HG02884 (cell line): ENCODE results near the gene CCL27.

Source experiments
- ATAC-seq: cut with Tn5 transposase; IDR thresholded peaks from one replicate; pipeline ENCODE4 v1.9.1; 2021; ENCODE audit warnings: mild to moderate bottlenecking, moderate library complexity; ENCODE audit not compliant: unreplicated experiment

CCL27 gene

DNA sequence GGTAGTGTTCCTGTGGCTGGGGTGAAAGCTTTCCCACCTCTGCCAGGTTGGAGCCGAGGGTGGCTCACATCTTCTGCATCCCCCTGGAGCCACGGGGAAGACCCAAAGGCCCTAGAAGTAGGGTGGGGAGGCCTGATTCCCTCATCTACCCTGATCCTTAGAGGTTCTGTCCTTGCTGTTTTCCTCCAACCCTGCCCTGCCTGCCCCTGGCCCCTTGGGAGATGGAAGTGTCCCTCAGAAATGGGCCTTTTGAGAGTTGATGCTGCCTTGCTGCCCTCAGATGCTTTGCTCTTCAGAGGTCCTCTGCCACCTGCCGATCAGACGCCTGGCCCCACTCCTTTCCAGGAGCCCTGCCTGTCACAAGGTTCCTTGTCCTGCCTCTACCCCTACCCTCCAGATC is 22.4 kb upstream of the CCL27 start:
- ATAC-seq = no peak

- no peak for ATAC-seq
Observed at GRCh38 chr9:34684145-34684544, 21.7 kb upstream of the CCL27 start.

DNA sequence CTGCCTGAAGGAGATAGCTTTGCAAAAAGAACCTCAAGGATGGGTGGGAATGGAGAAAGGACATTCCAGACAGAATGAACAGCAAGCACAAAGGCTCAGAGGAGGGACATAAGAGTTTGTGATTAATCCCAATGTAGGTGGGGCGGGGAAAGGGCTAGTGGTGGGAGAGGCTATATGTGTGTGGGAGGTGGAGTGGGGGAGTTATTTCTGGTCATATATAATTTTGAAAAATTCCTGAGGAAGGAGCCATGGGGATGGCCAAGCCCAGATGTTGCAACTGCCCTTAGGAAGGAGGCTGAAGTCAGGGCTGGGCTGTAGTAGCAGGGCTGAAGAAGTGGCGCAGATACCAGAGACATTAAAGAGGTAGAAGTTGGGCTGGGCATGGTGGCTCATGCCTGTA is 13.4 kb upstream of the CCL27 start:
- ATAC-seq = no peak

DNA sequence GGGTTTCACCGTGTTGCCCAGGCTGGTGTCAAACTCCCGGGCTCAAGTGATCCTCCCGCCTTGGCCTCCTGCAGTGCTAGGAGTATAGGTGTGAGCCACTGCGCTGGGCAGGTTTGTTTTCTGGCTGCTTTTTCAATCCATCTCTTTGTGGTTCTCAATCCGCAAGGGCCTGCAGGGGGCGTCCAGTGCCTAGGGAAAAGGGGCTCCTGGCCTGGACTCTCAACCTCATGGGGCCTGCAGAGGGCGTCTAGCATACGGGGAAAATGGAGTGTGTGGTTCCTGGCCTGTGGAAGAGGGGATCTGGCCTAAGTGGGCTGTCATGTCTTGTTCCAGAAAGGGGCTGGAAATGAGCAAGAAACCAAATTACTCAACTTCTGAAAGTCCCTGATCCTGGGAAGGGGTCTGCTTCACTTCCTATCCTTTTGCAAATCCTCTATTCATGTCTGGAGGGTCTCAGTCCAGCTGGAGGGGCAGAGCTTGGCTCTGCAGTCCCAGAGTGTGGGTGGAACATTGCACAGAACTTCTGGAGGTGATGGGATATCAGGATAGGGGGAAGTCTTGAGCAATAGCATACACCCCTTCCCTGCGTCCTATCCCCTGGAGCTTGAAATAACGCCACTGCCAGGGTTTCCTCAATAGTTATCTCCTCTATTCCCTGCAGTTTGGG is 12.7 kb upstream of the CCL27 start:
- no peak for ATAC-seq

DNA sequence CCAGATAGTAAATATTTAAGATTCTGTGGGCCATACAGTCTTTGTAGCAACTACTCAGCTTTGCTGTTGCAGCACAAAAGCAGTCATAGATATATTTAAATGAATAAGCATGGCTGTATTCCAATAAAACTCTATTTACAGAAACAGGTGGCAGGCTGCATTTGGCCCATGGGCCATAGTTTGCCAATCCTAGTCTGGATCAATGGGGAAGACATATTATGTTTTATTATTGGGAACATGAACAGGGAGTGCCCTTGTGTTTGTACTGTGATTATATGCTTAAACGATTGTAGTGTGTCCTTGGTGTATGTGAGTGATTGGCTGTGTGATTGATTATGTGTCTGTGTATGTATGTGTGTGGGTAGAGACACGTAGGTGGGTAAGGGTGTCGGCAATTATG is 12.0 kb upstream of the CCL27 start:
- ATAC-seq = no peak

- no peak for ATAC-seq
Observed at GRCh38 chr9:34671307-34671706, 8.8 kb upstream of the CCL27 start.

DNA sequence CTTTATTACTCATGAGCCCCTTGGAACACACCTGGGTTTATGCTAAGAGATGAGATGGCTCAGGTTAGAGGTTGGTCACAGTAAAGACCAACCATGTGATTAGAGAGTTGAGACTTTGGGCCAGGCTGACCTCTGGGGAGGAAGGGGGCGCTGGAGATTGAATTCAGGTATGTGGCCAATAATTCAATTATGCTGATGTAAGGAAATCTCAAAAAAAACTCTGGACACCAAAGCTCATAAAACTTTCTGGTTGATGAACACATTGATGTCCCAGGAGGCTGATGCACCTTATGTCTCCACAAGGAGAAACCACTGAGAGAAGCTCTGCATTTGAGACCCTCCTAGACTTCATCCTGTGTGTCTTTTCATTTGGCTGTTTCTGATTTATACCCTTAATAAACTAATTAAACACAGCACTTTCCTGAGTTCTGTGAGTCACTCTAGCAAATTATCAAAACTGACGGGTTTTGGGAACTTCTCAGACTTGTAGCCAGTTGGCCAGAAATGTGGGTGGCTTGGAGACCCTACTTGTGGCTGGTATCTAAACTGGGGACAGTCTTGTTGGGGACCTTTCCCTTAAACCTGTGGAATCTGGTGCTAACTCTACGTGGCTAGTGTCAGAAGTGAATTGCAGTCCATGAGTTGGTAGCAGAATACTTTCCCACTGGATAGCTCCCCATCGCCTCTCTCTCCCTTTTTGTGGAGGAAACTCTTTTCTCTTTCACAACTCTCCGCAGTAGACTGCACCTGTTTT is 7.5 kb upstream of the CCL27 start:
- no peak for ATAC-seq

GRCh38 chr9:34665381-34666250 is 3.2 kb upstream of the CCL27 start:
- peak; percentile 56 for ATAC-seq

- ATAC-seq = peak; percentile 2
Observed at GRCh38 chr9:34665067-34665380, 2.6 kb upstream of the CCL27 start.

GRCh38 chr9:34664281-34665066 is 2.0 kb upstream of the CCL27 start:
- ATAC-seq = no peak

DNA sequence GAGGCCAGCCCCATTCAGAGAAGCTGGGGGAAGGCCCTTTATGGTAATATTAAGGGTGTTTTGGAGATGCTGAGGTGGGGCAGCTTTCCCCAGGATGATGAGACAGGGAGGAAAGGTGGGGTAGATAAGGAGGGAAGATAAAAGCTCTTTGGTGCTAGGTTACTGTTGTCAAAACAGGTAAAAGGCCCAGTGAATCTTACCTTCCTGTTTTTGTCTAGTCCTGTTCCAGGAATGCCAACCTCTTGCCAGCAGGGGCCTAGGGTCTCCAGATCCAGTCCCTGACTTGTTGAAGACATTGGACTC is 797 bp upstream of the CCL27 start:
- ATAC-seq = no peak

GRCh38 chr9:34659592-34660253 is 2.7 kb downstream of the CCL27 start:
- no peak for ATAC-seq

DNA sequence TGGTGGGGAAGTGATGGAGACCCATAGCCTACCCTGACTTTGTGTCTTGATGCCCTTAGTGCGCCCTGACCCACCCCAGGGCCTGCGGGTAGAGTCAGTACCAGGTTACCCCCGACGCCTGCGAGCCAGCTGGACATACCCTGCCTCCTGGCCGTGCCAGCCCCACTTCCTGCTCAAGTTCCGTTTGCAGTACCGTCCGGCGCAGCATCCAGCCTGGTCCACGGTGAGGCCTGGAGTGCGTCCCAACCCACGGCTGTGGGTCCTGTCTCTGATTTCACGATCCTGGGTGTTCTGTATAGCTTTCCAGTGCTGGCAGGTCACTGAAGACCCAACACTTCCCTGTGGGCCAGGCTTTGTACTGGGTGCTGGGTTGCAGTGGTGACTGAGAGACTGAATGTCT is 4.0 kb downstream of the CCL27 start:
- no peak for ATAC-seq

DNA sequence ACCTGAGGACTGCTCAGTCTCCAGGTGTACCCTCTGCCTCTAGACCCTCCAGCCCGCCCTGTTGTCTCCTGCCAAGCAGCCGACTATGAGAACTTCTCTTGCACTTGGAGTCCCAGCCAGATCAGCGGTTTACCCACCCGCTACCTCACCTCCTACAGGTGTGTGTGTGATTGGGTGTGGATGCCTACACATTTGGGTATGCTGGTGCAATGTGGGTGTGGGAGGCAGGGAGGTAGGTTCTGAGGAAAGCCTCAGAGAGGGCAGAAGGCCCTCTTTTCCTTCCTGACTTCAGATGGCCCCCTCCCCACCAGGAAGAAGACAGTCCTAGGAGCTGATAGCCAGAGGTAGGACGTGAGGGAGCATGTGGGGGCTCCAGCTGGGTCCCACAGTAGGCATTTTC is 5.5 kb downstream of the CCL27 start:
- no peak for ATAC-seq

DNA sequence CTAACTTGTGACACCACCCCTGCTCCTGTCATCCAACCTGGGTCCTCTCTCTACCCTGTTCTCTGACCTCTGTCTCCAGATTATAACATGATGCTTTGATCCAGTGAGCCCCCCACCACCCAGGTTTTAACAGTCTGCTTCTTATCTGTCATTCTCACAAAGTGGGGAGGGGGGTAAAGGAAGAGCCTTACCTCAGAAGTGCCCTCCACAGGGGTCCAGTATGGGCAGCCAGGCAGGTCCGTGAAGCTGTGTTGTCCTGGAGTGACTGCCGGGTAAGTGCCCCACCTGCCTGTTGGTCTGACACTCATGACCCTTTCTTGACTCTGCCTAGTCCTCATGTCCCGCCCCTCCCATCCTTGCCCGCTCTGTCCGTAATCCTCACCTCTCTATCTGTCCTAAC is 7.1 kb downstream of the CCL27 start:
- ATAC-seq = no peak

DNA sequence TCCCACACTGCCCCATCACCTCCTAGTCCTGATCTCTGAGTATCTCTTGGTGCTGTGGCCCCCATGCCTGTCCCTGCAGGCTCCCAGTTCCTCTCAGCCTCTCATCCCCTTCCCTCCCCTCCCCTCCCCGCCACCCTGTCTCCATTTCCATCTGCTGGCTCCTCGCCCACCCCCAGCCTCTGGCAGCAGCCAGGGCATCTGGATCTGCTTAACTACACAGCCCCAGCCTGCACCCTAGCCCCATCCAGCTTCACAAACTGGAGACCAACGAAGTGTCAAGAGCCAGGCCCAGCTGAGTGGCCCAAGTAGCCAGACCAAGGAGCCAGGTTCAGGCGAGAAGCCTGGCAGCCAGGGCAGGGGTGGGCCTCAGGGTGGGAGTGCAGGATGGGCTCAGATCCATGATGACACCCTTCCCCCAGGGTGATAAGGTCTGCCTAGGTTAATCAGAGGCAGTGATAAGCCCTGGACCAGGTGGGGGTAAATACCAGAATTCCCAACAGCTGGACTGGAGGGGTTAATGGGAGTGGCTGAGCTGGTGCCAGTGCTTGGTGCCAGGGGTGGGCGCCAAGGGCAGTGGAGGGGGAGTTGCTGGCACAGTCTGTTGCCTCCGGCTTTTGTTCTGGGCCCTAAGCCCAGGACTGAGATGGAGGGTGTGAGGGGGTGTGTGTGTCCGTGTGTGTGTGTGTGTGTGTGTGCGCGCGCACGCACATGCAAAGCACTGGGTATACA is 8.0 kb downstream of the CCL27 start:
- ATAC-seq = no peak

- no peak for ATAC-seq
Observed at GRCh38 chr9:34653151-34654072, 9.0 kb downstream of the CCL27 start.

DNA sequence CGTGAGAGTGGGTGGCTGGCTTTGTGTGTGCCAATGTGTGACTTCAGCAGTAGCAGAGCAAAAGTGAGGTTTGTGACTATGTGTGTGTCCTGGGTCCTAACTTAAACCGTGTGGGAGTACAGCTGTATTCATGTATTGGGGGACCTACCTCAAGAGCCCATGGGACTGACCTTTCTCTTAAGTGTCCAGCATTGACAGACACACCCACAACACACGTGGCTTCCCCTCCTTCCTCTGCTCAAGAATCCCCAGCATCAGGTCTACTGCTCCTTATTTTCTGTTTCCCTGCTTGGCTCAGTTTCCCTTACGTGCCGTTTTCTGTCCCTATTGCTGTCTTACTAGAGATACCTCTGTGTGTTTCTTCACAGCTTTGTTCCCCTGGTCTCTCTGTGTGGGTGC is 9.9 kb downstream of the CCL27 start:
- ATAC-seq = no peak
